Measurements from ENCODE around the gene AKT2. TPM values are rescaled to one million over a fixed set of nuclear protein-coding genes. Genes with fewer than 3 reads are reported as not detected.

Gene AKT2
- total and polyA plus RNA-seq, 2 of the 8 experiments (the other 6 are each of a cell fraction or from before 2014, with no cell fraction given): 151 to 183 TPM

- ChIA-PET POLR2A (ENCODE audit: partially characterized antibody) (interaction anchor here (0.9 kb wide), 1 partner anchor 11 kb away, joined by 3 read pairs; no protein-coding TSS in a partner anchor), CTCF (ENCODE audit: partially characterized antibody) (no interaction called here)
- no peak overlapping the region for H3K14ac ChIP-seq (ENCODE audit: insufficient read length)
- no peaks in the 10 kb centered on the region for H3K79me1 ChIP-seq (ENCODE audit: low read depth, low read length)
- H3K56ac ChIP-seq (replicated peaks; ENCODE audit: insufficient read length, low read depth, low read length): no peak overlapping the region
- H2AFZ ChIP-seq (ENCODE audit: low read length): no peak overlapping the region
- no peak overlapping the region for H3K23ac ChIP-seq (ENCODE audit: insufficient read length)
- H2BK15ac ChIP-seq (ENCODE audit: low read length): no peak overlapping the region
- no peaks in the 10 kb centered on the region for H3K9me3 ChIP-seq (ENCODE audit: insufficient read depth in 2 of 2, low read depth in 1 of 2, low read length in 1 of 2)
- H4K20me1 ChIP-seq (replicated peaks in 1 of 2; ENCODE audit: control insufficient read depth in 1 of 2, insufficient read depth in 2 of 2, low read length in 2 of 2): peaks cover 3 to 4% of the 10 kb centered on the region in 2 experiments
- no peak overlapping the region for H3K4me3 ChIP-seq (ENCODE audit: extremely low read depth in 1 of 4, insufficient read depth in 2 of 4, low read depth in 3 of 4, low read length in 4 of 4)
- FAIRE-seq (no peak), DNase-seq (ENCODE audit: low read depth in 1 of 2, low spot score in 2 of 2) (no peak)
- H2BK5ac ChIP-seq (ENCODE audit: low read depth, low read length): no peak overlapping the region
- no peak overlapping the region for H2AK5ac ChIP-seq (ENCODE audit: low read depth, low read length)
- H3K23me2 ChIP-seq (ENCODE audit: low read depth, low read length): peaks cover 7% of the 10 kb centered on the region; the same call in 1 of the 2 replicates
- no peak overlapping the region for H3K4me2 ChIP-seq (ENCODE audit: insufficient read depth in 1 of 2, low read depth in 2 of 2, low read length in 2 of 2)
- H3K9ac ChIP-seq (replicated peaks in 1 of 4; ENCODE audit: extremely low read depth in 1 of 4, low read depth in 3 of 4, low read length in 3 of 4): no peak overlapping the region
- no peak overlapping the region for H3K4ac ChIP-seq (replicated peaks; ENCODE audit: insufficient read length, low read depth, low read length)
- no peak overlapping the region for H4K8ac ChIP-seq (ENCODE audit: extremely low read depth, insufficient read depth, low read length)
- H4K5ac ChIP-seq (ENCODE audit: insufficient read length, low read depth, low read length): no peak overlapping the region
- H2BK20ac ChIP-seq (ENCODE audit: low read length): no peak overlapping the region
- peaks cover 0 to 10% (median 6%) of the 10 kb centered on the region in 4 experiments; a peak in 5 of 7 replicates for H3K4me1 ChIP-seq (replicated peaks in 1 of 4; ENCODE audit: control insufficient read depth in 3 of 4, insufficient read depth in 4 of 4, low read length in 3 of 4)
- TF ChIP-seq KDM5A (IDR thresholded peaks at IDR 0.05; ENCODE audit: low read length) (no peak), BRCA1 (IDR thresholded peaks at IDR 0.05; ENCODE audit: low read depth, low read length) (no peak), FOSL1 (IDR thresholded peaks at IDR 0.05; ENCODE audit: insufficient read depth, low read depth, low read length) (no peak), TCF12 (IDR thresholded peaks at IDR 0.05; ENCODE audit: low read depth, low read length) (no peak), YY1 (IDR thresholded peaks at IDR 0.05; ENCODE audit: low read depth, low read length) (no peak), TEAD4 (IDR thresholded peaks at IDR 0.05; ENCODE audit: low read depth, low read length) (no peak), SIRT6 (IDR thresholded peaks at IDR 0.05; ENCODE audit: low read length) (no peak)
- TF ChIP-seq, protein P1, sequence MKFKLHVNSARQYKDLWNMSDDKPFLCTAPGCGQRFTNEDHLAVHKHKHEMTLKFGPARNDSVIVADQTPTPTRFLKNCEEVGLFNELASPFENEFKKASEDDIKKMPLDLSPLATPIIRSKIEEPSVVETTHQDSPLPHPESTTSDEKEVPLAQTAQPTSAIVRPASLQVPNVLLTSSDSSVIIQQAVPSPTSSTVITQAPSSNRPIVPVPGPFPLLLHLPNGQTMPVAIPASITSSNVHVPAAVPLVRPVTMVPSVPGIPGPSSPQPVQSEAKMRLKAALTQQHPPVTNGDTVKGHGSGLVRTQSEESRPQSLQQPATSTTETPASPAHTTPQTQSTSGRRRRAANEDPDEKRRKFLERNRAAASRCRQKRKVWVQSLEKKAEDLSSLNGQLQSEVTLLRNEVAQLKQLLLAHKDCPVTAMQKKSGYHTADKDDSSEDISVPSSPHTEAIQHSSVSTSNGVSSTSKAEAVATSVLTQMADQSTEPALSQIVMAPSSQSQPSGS (IDR thresholded peaks at IDR 0.05; ENCODE audit: low read length): no peak
- no peak overlapping the region for H2BK120ac ChIP-seq (replicated peaks; ENCODE audit: low read depth, low read length)
- H3K27me3 ChIP-seq (replicated peaks in 1 of 4; ENCODE audit: control insufficient read depth in 3 of 4, extremely low read depth in 1 of 4, insufficient read depth in 3 of 4, low read length in 3 of 4): peaks cover 0 to 18% (median 12%) of the 10 kb centered on the region in 4 experiments; a peak in 6 of 7 replicates
- 92% methylated on average over 10 of the region's 53 CpGs; no CpG with 5 or more reads in 1 of the 2 experiments for WGBS, 2 experiments (ENCODE audit: extremely low coverage in 1 of 2, insufficient coverage in 1 of 2, insufficient read length in 1 of 2, insufficient replicate concordance in 2 of 2, low coverage in 1 of 2, low lambda C conversion rate in 2 of 2, missing lambda C conversion rate in 1 of 2)
- H3K18ac ChIP-seq (ENCODE audit: extremely low read depth, low read length): no peak overlapping the region
- no peak overlapping the region for H3K27ac ChIP-seq (ENCODE audit: low read depth, low read length)
- H4K91ac ChIP-seq (replicated peaks; ENCODE audit: insufficient read length, low read length): no peak overlapping the region
- no peaks in the 10 kb centered on the region for H3K79me2 ChIP-seq (ENCODE audit: control insufficient read depth in 1 of 2, insufficient read depth in 2 of 2, low read length in 2 of 2)
- H3K36me3 ChIP-seq (ENCODE audit: control insufficient read depth in 2 of 4, insufficient read depth in 4 of 4, low read length in 3 of 4): no peaks in the 10 kb centered on the region
- no peak overlapping the region for H2BK12ac ChIP-seq (ENCODE audit: low read depth, low read length)
These were observed 71.8 kb downstream of the AKT2 start for GRCh38 chr19:40213251-40213829.

All from H1 (cell line).